Panc1 (cell line): ENCODE data around the gene PDE1C. TPM values are rescaled to one million over a fixed set of nuclear protein-coding genes. Genes with fewer than 3 reads are reported as not detected.

ENCODE experiments used
- ATAC-seq: fragments of 200-7000 bp; cut with Tn5 transposase; 2 replicates; pipeline ENCODE4 v1.9.1; 2020; ENCODE audit warnings: mild to moderate bottlenecking, moderate library complexity
- BruUV-seq: library from RNA; stranded (reverse); fragments of 400-500 nt; replicated peaks from 2 replicates; lab custom pipeline; 2021; lab: Mats Ljungman, UMichigan
- CTCF ChIA-PET: fragments of 300-600 bp; sonication (Branson Sonifier 250); formaldehyde crosslinking; loops from one replicate; lab custom pipeline; 2022; ENCODE audit warnings: antibody characterized with exemption; lab: Charles Lee
- POLR2A ChIA-PET: fragments of 300-600 bp; sonication (Branson Sonifier 250); formaldehyde crosslinking; loops from one replicate; lab custom pipeline; 2022; ENCODE audit warnings: antibody characterized with exemption; lab: Charles Lee
- DNase-seq: peaks from one replicate; pipeline ENCODE4 v3.0.0-alpha.2; 2010; ENCODE audit warnings: low read depth, low spot score
- H3K27ac ChIP-seq: 2 replicates; pipeline ENCODE4 v1.5.1; 2011; ENCODE audit warnings: mild to moderate bottlenecking, low read length, inconsistent platforms
- H3K27me3 ChIP-seq: fragments of 200-500 bp; sonication (Bioruptor generic); 2 replicates; pipeline ENCODE4 v1.6.0; 2014; ENCODE audit warnings: low read length, inconsistent platforms; ENCODE audit not compliant: control insufficient read depth, insufficient read depth
- H3K36me3 ChIP-seq: fragments of 200-500 bp; sonication (Bioruptor generic); 2 replicates; pipeline ENCODE4 v1.5.1; 2014; ENCODE audit warnings: inconsistent platforms, mild to moderate bottlenecking, low read length, moderate library complexity; ENCODE audit not compliant: control insufficient read depth, insufficient read depth
- H3K4me1 ChIP-seq: 2 replicates; pipeline ENCODE4 v1.5.1; 2011; ENCODE audit warnings: inconsistent platforms, mild to moderate bottlenecking, low read length, moderate library complexity; ENCODE audit not compliant: control insufficient read depth, insufficient read depth
- H3K4me3 ChIP-seq, 2 experiments: 2 replicates each; pipeline ENCODE4 v1.5.1; 2011 to 2012; ENCODE audit warnings: low read depth in 2 of 2, low read length in 2 of 2, mild to moderate bottlenecking in 2 of 2, inconsistent platforms in 1 of 2, moderate library complexity in 1 of 2
- H3K9me3 ChIP-seq: fragments of 200-500 bp; sonication (Bioruptor generic); 2 replicates; pipeline ENCODE4 v1.5.1; 2014; ENCODE audit warnings: low read depth, mild to moderate bottlenecking, inconsistent platforms, low read length, moderate library complexity; ENCODE audit not compliant: control insufficient read depth, insufficient read depth
- CTCF ChIP-seq: fragments of 450-650 bp; IDR thresholded peaks from 2 replicates; pipeline ENCODE4 v1.5.1; 2017; ENCODE audit warnings: mild to moderate bottlenecking
- POLR2AphosphoS5 ChIP-seq: IDR thresholded peaks from 2 replicates; pipeline ENCODE4 v1.6.1; 2012; ENCODE audit warnings: mild to moderate bottlenecking, low read depth, low read length, moderate library complexity
- SIN3A ChIP-seq: IDR thresholded peaks from 2 replicates; pipeline ENCODE4 v1.6.1; 2012; ENCODE audit warnings: low read depth, mild to moderate bottlenecking, low read length, moderate library complexity, borderline replicate concordance; ENCODE audit not compliant: insufficient read depth
- TCF7L2 ChIP-seq: IDR thresholded peaks from 2 replicates; pipeline ENCODE4 v1.6.1; 2011; ENCODE audit warnings: mild to moderate bottlenecking, low read depth, low read length, inconsistent platforms
- in situ Hi-C: cut with HindIII; loops from 2 replicates; pipeline ENCODE4 v1.10.0; 2016; ENCODE audit warnings: low sequenced_read_pairs, low pct_unique_long_range_greater_than_20kb
- intact Hi-C: fragments of 100-400 bp; cut with micrococcal nuclease; formaldehyde crosslinking; loops from one replicate; pipeline ENCODE4 v1.10.0; 2022; ENCODE audit not compliant: unreplicated experiment
- total RNA-seq: library from RNA; stranded (reverse); gene quantifications from one replicate; pipeline ENCODE4 v1.2.1, GENCODE V29; 2021; ENCODE audit not compliant: unreplicated experiment
- TF ChIP-seq, protein P1 (sequence below), 2 experiments: IDR thresholded peaks; 2 replicates each; pipeline ENCODE4 v1.6.1; 2011 to 2012; ENCODE audit warnings: low read depth in 2 of 2, control low read depth in 1 of 2, low read length in 1 of 2, mild to moderate bottlenecking in 1 of 2, moderate library complexity in 1 of 2; ENCODE audit not compliant: insufficient read depth in 1 of 2

Gene PDE1C
- total RNA-seq, 1 experiment from 2014 or later, result not detected

DNA sequence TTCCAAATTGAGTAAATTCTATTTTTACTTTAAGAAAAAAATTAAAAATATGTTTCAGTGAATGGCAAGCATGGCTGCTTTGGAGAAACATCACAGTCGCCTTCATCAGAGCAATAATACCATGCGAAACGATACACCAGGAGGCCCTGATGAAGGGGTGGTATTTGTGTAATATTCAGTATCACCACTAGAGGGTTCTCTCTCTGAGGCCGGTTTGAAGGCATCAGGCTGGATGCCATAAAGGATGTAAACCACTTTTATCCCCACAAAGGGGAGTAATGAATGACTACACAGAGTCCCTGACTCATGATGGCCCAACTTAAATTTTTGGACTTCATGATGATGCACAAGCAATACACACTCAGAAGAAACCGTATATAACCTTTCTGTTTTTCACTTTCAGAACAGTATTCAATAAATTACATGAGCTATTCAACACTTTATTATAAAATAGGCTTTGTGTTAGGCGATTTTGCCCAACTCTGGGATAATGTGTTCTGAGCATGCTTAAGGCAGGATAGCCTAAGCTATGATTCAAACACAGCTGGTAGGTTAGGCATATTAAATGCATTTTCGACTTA is 287.7 kb downstream of the PDE1C start:
- Histone ChIP-seq H3K4me1 (no peaks in the 10 kb centered on the region), H3K4me3 (no peak overlapping the region), H3K36me3 (no peaks in the 10 kb centered on the region), H3K27ac (no peak overlapping the region), H3K27me3 (no peaks in the 10 kb centered on the region), H3K9me3 (no peaks in the 10 kb centered on the region)
- in situ Hi-C loops, result no loop called here
- DNase-seq, result peak; percentile 38
- TF ChIP-seq SIN3A, result no peak
- TF ChIP-seq CTCF, result peak; percentile 89
- ATAC-seq, result peak; percentile 91
- no TSS peak for BruUV-seq
- ChIA-PET POLR2A (no interaction called here), CTCF (interaction anchor here (0.6 kb wide), 1 partner anchor 201 kb away, joined by 3 read pairs; no protein-coding TSS in a partner anchor)
- intact Hi-C loops, result no loop called here

DNA sequence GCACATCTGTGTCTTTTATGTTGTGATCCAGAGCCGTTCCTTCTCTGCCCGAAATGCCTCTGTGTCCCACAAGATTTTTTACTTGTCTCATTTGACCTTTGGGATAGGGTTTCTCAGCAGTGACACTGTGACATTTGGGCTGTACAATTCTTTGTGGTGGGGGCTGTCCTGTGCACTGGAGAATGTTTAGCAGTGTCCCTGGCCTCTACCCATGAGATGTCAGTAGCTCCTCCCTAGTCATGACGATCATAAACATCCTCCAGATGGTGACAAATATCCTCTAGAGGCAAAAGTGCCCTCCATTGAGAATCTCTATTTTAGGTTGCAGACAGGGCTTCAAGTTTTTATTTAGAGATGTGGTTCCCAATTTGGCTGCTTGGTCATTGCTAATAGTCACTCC is 291.9 kb downstream of the PDE1C start:
- BruUV-seq, result no TSS peak
- H3K36me3 ChIP-seq, result no peaks in the 10 kb centered on the region
- H3K27ac ChIP-seq, result no peak overlapping the region
- ATAC-seq (no peak), DNase-seq (no peak)
- in situ Hi-C loops (no loop called here), intact Hi-C loops (no loop called here)
- H3K4me3 ChIP-seq, result no peak overlapping the region
- POLR2A ChIA-PET, result no interaction called here
- TF ChIP-seq CTCF, result no peak
- no peak for TF ChIP-seq TCF7L2
- no peaks in the 10 kb centered on the region for H3K27me3 ChIP-seq
- no peaks in the 10 kb centered on the region for H3K4me1 ChIP-seq
- no peaks in the 10 kb centered on the region for H3K9me3 ChIP-seq
- CTCF ChIA-PET, result no interaction called here

GRCh38 chr7:31776616-31777015 is 293.6 kb downstream of the PDE1C start:
- DNase-seq (no peak), ATAC-seq (no peak)
- Histone ChIP-seq H3K27me3 (no peaks in the 10 kb centered on the region), H3K4me1 (no peaks in the 10 kb centered on the region), H3K36me3 (no peaks in the 10 kb centered on the region), H3K9me3 (no peaks in the 10 kb centered on the region), H3K4me3 (no peak overlapping the region), H3K27ac (no peak overlapping the region)
- intact Hi-C loops (no loop called here), in situ Hi-C loops (no loop called here)
- POLR2A ChIA-PET, result no interaction called here
- CTCF ChIA-PET, result no interaction called here
- no TSS peak for BruUV-seq
- TF ChIP-seq, protein P1, sequence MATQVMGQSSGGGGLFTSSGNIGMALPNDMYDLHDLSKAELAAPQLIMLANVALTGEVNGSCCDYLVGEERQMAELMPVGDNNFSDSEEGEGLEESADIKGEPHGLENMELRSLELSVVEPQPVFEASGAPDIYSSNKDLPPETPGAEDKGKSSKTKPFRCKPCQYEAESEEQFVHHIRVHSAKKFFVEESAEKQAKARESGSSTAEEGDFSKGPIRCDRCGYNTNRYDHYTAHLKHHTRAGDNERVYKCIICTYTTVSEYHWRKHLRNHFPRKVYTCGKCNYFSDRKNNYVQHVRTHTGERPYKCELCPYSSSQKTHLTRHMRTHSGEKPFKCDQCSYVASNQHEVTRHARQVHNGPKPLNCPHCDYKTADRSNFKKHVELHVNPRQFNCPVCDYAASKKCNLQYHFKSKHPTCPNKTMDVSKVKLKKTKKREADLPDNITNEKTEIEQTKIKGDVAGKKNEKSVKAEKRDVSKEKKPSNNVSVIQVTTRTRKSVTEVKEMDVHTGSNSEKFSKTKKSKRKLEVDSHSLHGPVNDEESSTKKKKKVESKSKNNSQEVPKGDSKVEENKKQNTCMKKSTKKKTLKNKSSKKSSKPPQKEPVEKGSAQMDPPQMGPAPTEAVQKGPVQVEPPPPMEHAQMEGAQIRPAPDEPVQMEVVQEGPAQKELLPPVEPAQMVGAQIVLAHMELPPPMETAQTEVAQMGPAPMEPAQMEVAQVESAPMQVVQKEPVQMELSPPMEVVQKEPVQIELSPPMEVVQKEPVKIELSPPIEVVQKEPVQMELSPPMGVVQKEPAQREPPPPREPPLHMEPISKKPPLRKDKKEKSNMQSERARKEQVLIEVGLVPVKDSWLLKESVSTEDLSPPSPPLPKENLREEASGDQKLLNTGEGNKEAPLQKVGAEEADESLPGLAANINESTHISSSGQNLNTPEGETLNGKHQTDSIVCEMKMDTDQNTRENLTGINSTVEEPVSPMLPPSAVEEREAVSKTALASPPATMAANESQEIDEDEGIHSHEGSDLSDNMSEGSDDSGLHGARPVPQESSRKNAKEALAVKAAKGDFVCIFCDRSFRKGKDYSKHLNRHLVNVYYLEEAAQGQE (IDR thresholded peaks at IDR 0.05; ENCODE audit: insufficient read depth in 1 of 2, low read depth in 2 of 2, low read length in 1 of 2), result no peak
- TF ChIP-seq SIN3A, result no peak
- no peak for TF ChIP-seq TCF7L2
- no peak for TF ChIP-seq POLR2AphosphoS5
